ENCODE measurements around the gene LRRC8E.

- TF ChIP-seq CTCF (conservative IDR thresholded peaks at IDR 0.05; ENCODE audit: low read depth, low read length) (no peak), EZH2 (IDR thresholded peaks at IDR 0.05; ENCODE audit: borderline replicate concordance, low read depth, low read length, poor library complexity, severe bottlenecking) (no peak)
Observed at GRCh38 chr19:7857727-7858108, 30.6 kb upstream of the LRRC8E start.

Data from A673 (cell line).